HG02798 (cell line): ENCODE data around the gene FAM161B.
"Not testable (repeated sequence)": the region's sequence is repeated elsewhere in the genome, so short reads cannot be mapped to it uniquely, and the experiment has no call there.

Experiments used
- ATAC-seq: cut with Tn5 transposase; IDR thresholded peaks from one replicate; pipeline ENCODE4 v1.9.1; 2021; ENCODE audit warnings: mild to moderate bottlenecking; ENCODE audit not compliant: unreplicated experiment, poor library complexity

Gene FAM161B

GRCh38 chr14:73949752-73950734, at the start of gene FAM161B, which contains the start of gene COQ6:
Gene FAM161B (minus strand): TSS chr14:73950094. CDS start chr14:73950026, 68 bp downstream.
Gene COQ6 (plus strand): TSS chr14:73950302. CDS start chr14:73950333, 31 bp downstream.
- ATAC-seq: peak; percentile 93

GRCh38 chr14:73998726-73999125, 48.8 kb upstream of the FAM161B start:
- no peak for ATAC-seq

GRCh38 chr14:73997944-73998447, 48.1 kb upstream of the FAM161B start:
- ATAC-seq: no peak

DNA sequence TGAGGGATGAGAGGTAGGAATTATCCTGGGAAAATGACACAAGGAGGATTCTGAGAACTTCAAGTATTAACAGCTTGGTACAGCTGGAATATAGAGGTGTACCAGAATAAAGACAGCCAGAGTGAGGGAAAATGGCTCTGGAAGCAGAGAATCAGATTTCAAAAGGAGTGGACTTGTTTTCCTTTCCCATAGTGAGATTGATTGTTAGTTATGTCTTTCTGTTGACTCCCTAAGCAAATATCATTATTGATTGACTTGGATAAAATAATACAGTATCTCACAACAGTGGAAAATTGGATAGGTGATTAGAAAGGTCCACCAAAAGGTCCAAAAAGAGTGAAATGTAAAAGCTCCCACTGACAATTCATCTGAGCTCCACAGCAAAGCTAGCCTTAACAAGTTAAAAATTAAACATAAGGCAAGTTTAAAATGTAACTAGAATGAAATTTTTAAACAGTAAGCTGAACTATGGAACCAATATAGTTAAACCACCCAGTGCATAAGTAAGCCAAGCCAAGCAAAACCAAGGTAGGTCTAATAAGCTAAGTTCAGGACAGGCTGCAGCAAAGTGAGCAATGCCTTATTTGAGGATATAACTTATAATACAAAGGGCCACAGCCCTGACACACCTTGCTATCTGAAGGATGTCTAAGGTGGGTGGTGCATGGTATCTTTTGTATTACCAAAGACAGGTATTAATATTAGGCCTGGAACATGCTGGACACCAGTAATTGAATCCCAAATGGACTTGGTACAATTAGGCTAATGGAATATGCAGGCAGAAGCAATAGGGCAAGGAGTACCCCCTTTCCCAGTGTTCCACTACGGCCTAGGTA, 47.4 kb upstream of the FAM161B start:
- ATAC-seq: no peak

DNA sequence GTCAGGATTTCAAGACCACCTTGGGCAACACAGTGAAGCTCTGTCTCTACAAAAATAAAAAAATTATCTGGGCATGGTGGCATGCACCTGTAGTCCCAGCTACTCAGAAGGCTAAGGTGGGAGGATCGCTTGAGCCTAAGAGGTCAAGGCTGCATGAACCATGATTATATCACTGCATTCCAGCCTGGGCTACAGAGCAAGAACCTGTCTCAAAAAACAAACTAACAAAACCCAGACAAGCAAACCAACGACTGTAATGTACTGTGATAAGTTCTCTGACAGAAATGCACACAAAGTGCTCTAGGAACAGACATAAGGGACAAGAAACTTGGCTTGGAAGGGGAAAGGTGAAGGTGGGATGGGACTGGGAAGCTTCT, 46.8 kb upstream of the FAM161B start:
- no peak for ATAC-seq

- no peak for ATAC-seq
Observed at GRCh38 chr14:73995977-73996378, 46.1 kb upstream of the FAM161B start.

DNA sequence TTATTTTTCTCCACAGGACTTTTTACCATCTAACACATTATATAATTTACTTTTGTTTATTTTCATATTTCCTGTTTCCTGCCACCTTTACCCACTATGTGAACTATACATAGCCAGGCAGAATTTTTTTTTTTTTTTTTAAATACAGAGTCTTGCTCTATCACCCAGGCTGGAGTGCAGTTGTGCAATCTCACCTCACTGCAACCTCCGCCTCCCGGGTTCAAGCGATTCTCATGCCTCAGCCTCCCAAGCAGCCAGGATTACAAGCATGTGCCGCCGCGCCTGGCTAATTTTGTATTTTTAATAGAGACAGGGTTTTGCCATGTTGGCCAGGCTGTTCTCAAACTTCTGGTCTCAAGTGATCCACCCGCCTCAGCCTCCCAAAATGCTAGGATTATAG, 45.0 kb upstream of the FAM161B start:
- not testable (repeated sequence) for ATAC-seq

GRCh38 chr14:73991092-73991491, 41.2 kb upstream of the FAM161B start:
- no peak for ATAC-seq

DNA sequence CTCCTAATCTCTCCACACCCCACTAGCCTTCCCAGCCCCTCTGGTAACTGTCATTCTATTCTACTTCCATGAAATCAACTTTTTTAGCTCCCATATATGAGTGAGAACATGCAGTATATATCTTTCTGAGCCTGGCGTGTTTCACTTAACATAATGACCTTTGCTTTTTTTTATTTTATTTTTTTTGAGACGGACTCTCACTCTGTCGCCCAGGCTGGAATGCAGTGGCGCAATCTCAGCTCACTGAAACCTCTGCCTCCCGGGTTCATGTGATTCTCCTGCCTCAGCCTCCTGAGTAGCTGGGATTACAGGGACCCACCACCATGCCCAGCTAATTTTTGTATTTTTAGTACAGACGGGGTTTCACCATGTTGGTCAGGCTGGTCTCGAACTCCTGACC, 38.8 kb upstream of the FAM161B start:
- ATAC-seq: not testable (repeated sequence)

- no peak for ATAC-seq
Observed at GRCh38 chr14:73988065-73988464, 38.2 kb upstream of the FAM161B start.

GRCh38 chr14:73977896-73978295, 28.0 kb upstream of the FAM161B start:
- no peak for ATAC-seq

DNA sequence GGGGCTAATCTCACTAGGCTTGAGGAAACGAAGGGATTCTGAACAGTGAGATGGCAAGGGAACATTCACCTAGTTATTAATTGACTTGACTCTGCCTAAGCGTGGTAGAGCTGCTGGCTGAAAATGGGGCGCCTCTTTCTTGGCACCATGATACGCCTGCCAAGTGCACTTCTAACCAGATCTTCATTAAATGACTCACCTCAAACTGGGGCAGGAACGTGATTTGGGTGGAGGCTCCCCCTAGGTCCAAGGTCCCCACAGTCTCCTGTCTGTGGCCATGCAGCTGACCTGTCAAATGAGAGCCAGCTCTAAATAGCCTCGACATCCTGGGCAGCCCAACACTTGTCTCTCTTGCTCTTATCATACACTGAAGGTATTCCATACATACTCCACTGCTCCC, 26.2 kb upstream of the FAM161B start:
- ATAC-seq: no peak

DNA sequence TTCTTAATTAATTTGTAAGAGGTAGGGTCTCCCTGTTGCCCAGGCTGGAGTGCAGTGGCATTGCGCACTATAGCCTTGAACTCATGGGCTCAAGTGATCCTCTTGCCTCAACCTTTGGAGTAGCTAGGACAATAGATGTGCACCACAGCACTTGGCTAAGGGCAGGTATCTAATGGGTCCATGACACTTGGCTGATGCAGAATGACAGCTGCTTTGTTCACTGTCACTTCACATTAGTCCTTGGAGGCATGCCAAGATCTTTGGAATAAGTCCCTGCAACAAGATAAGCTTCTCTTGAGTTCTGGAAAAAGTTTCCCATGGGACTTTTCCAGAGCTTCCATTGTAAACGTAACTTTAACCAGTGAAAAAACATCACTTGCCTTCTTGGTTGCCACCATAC, 23.6 kb upstream of the FAM161B start:
- no peak for ATAC-seq

DNA sequence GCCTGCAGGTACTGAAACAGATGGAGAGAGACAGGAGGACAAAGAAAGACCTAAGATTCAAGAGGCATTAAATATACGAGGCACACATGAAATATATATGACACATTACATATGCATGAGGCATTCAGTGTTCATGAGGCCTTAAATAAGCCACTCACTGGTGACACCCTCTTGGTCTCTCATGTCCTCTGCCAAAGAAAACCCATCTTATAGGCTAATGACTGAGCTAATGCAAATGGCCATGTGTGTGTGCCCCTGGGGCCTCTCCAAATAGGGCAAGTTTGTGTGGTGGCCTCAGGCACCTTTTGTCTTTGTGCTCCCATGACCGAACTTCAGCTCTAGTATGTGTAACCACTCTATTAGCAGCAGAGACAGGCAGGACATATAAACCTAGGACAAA, 19.0 kb upstream of the FAM161B start:
- no peak for ATAC-seq

- ATAC-seq: no peak
Observed at GRCh38 chr14:73965216-73965615, 15.3 kb upstream of the FAM161B start.

DNA sequence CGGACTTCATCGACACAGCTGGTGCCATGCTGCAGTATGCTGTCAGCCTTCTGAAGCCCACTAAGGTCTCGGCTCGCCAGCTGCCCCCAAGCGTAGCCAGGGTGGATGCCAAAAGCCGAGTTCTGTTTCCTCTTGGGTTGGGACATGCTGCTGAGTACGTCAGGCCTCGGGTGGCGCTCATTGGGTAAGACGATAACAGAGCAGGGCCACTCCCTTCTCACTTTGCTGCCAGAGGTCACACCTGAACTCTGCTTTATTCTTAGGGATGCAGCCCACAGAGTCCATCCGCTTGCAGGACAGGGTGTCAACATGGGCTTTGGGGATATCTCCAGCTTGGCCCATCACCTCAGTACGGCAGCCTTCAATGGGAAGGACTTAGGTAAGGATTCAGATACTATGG, 11.3 kb upstream of the FAM161B start:
- ATAC-seq: no peak

DNA sequence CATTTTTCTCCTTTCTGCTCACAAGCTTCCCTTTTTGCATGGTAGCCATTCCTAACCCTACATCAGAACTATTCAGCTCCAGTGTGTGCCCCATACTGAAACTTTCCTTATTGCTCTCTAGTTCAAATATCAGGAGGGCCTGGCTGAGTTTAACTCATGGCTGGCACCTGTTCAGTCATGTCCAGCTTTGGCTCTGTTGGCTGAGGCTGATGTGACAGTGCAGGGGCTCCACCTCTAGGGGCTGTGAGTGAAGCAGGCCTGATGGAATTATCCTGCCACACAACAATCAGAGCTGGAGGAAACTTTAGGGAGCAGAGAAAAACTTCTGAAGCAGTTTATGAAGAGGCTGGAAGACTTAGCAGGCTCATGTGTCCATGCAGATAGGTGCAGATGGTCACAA, 8.7 kb upstream of the FAM161B start:
- no peak for ATAC-seq

DNA sequence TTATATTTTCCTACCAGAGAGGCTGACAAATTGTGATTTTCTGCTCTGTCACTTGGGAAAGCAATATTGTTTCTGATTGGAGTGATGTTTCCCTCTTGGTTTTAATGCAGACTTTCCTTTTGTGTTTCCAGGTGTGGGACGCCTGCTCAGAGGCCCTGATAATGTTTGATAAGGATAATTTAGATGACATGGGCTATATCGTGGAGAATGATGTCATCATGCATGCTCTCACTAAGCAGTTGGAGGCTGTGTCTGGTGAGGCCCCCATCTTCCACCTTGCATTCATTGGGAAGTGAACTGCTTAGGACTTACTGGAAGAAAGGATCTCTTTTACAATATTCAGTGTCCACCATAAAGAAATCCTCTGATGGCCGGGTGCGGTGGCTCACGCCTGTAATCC, 5.8 kb upstream of the FAM161B start:
- ATAC-seq: no peak

GRCh38 chr14:73953731-73954130, 3.8 kb upstream of the FAM161B start:
- no peak for ATAC-seq

GRCh38 chr14:73945159-73945670, 4.7 kb downstream of the FAM161B start:
- no peak for ATAC-seq
